ENCODE results near the gene KDM4B.

The KDM4B gene

GRCh38 chr19:4987692-4988370 is 18.9 kb downstream of the KDM4B start:
- TF ChIP-seq CTCF (conservative IDR thresholded peaks at IDR 0.05; ENCODE audit: low read depth, low read length) = no peak
- H3K4me3 ChIP-seq (ENCODE audit: low read length) = no peak overlapping the region
- no peak for DNase-seq (ENCODE audit: low read depth)

GRCh38 chr19:4988770-4989251 is 19.9 kb downstream of the KDM4B start:
- no peak overlapping the region for H3K4me3 ChIP-seq (ENCODE audit: low read length)
- peak; percentile 76 for DNase-seq (ENCODE audit: low read depth)
- TF ChIP-seq CTCF (conservative IDR thresholded peaks at IDR 0.05; ENCODE audit: low read depth, low read length) = no peak

- no peak for DNase-seq (ENCODE audit: low read depth)
- H3K4me3 ChIP-seq (ENCODE audit: low read length) = no peak overlapping the region
- TF ChIP-seq CTCF (conservative IDR thresholded peaks at IDR 0.05; ENCODE audit: low read depth, low read length) = no peak
Measured at GRCh38 chr19:4990306-4990705, 21.4 kb downstream of the KDM4B start.

- no peak for TF ChIP-seq CTCF (conservative IDR thresholded peaks at IDR 0.05; ENCODE audit: low read depth, low read length)
- H3K4me3 ChIP-seq (ENCODE audit: low read length) = no peak overlapping the region
- no peak for DNase-seq (ENCODE audit: low read depth)
Measured at GRCh38 chr19:4991538-4991937, 22.6 kb downstream of the KDM4B start.

- no peak for DNase-seq (ENCODE audit: low read depth)
Measured at GRCh38 chr19:4991996-4992698, 23.2 kb downstream of the KDM4B start.

GRCh38 chr19:4993683-4994082 is 24.8 kb downstream of the KDM4B start:
- no peak for TF ChIP-seq CTCF (conservative IDR thresholded peaks at IDR 0.05; ENCODE audit: low read depth, low read length)
- no peak for DNase-seq (ENCODE audit: low read depth)

More at GRCh38 chr19:4991996-4992698, 23.2 kb downstream of the KDM4B start:
- TF ChIP-seq CTCF (conservative IDR thresholded peaks at IDR 0.05; ENCODE audit: low read depth, low read length) = no peak
- no peak overlapping the region for H3K4me3 ChIP-seq (ENCODE audit: low read length)

GRCh38 chr19:4996701-4997100 is 27.8 kb downstream of the KDM4B start:
- no peak for TF ChIP-seq CTCF (conservative IDR thresholded peaks at IDR 0.05; ENCODE audit: low read depth, low read length)
- no peak for DNase-seq (ENCODE audit: low read depth)
- H3K4me3 ChIP-seq (ENCODE audit: low read length) = no peak overlapping the region

More at GRCh38 chr19:4993683-4994082, 24.8 kb downstream of the KDM4B start:
- no peak overlapping the region for H3K4me3 ChIP-seq (ENCODE audit: low read length)

Measured in retinal pigment epithelial cell (primary cell).